GM12878 (cell line): ENCODE data around the gene TMEM135. TPM values are rescaled to one million over a fixed set of nuclear protein-coding genes. Genes with fewer than 3 reads are reported as not detected.

ENCODE experiments used
- ATAC-seq: fragments of 200-7000 bp; cut with Tn5 transposase; 3 replicates; pipeline ENCODE4 v1.9.1; 2020; ENCODE audit warnings: mild to moderate bottlenecking, moderate library complexity
- BruUV-seq: library from RNA; stranded (reverse); fragments of 400-500 nt; replicated peaks from 2 replicates; lab custom pipeline; 2021; lab: Mats Ljungman, UMichigan
- CTCF ChIA-PET: fragments of 300-600 bp; sonication (Branson Sonifier 250); formaldehyde crosslinking; extraction: SDS; loops from one replicate; lab custom pipeline; 2021; ENCODE audit warnings: inconsistent platforms; lab: Yijun Ruan, JAX
- POLR2A ChIA-PET: fragments of 350-600 bp; formaldehyde crosslinking; extraction: SDS; loops from one replicate; lab custom pipeline; 2021; ENCODE audit warnings: inconsistent platforms; lab: Charles Lee
- RAD21 ChIA-PET: fragments of 300-600 bp; sonication (Branson Sonifier 250); formaldehyde crosslinking; loops from one replicate; lab custom pipeline; 2023; ENCODE audit warnings: antibody characterized with exemption; ENCODE audit not compliant: unreplicated experiment; lab: Charles Lee
- SMC1A ChIA-PET: fragments of 300-600 bp; sonication (Branson Sonifier 250); formaldehyde crosslinking; loops from one replicate; lab custom pipeline; 2023; ENCODE audit not compliant: unreplicated experiment, uncharacterized antibody; lab: Charles Lee
- DNase-seq: peaks from one replicate; pipeline ENCODE4 v3.0.0-alpha.2; 2011; ENCODE audit warnings: low read depth, low spot score
- FAIRE-seq: peaks from 3 replicates; lab custom pipeline; 2011; peaks lifted over from hg19 to GRCh38; lab: Jason Lieb, UNC
- H2AFZ ChIP-seq: 2 replicates; pipeline ENCODE4 v1.6.0; 2011; ENCODE audit warnings: low read depth, low read length, control low read depth; ENCODE audit not compliant: control insufficient read depth
- H3K27ac ChIP-seq: 2 replicates; pipeline ENCODE4 v1.5.1; 2011; ENCODE audit warnings: control low read depth; ENCODE audit not compliant: control insufficient read depth, insufficient read depth
- H3K27me3 ChIP-seq, 2 experiments: replicated peaks in 1 of 2; 2 replicates each; pipeline versions ENCODE4 v1.6.0 to v1.6.1; 2011; ENCODE audit warnings: low read length in 1 of 2; ENCODE audit not compliant: control insufficient read depth in 2 of 2, insufficient read depth in 2 of 2
- H3K36me3 ChIP-seq, 2 experiments: 2 replicates each; pipeline ENCODE4 v1.5.1; 2011; ENCODE audit warnings: low read length in 1 of 2; ENCODE audit not compliant: control insufficient read depth in 2 of 2, insufficient read depth in 2 of 2
- H3K4me1 ChIP-seq: 2 replicates; pipeline ENCODE4 v1.6.1; 2011; ENCODE audit warnings: mild to moderate bottlenecking, low read length, moderate library complexity, mixed read lengths; ENCODE audit not compliant: control insufficient read depth, insufficient read depth
- H3K4me2 ChIP-seq: 2 replicates; pipeline ENCODE4 v1.6.0; 2011; ENCODE audit warnings: control low read depth; ENCODE audit not compliant: control insufficient read depth, insufficient read depth
- H3K4me3 ChIP-seq: fragments of 200-600 bp; sonication (generic); 2 replicates; pipeline ENCODE4 v1.5.1; 2016
- H3K79me2 ChIP-seq: 2 replicates; pipeline ENCODE4 v1.6.0; 2011; ENCODE audit warnings: low read length; ENCODE audit not compliant: control insufficient read depth, insufficient read depth
- H3K9ac ChIP-seq: 2 replicates; pipeline ENCODE4 v1.8.0; 2011; ENCODE audit warnings: low read length, control low read depth, mixed read lengths; ENCODE audit not compliant: control insufficient read depth, insufficient read depth
- H3K9me3 ChIP-seq: replicated peaks from 3 replicates; pipeline ENCODE4 v1.5.1; 2011; ENCODE audit warnings: mild to moderate bottlenecking, low read length; ENCODE audit not compliant: control insufficient read depth, insufficient read depth
- H4K20me1 ChIP-seq: 2 replicates; pipeline ENCODE4 v1.6.0; 2011; ENCODE audit not compliant: control insufficient read depth, insufficient read depth
- CEBPB ChIP-seq, 2 experiments: fragments of 150-350 bp in 1 of 2; IDR thresholded peaks; 2 replicates each; pipeline ENCODE4 v1.6.1; 2012 to 2014; ENCODE audit warnings: low read depth in 2 of 2, low read length in 2 of 2, borderline replicate concordance in 1 of 2, inconsistent platforms in 1 of 2
- ESRRA ChIP-seq: IDR thresholded peaks from 2 replicates; pipeline ENCODE4 v1.6.1; 2012; ENCODE audit warnings: mild to moderate bottlenecking, low read length, improper control_type of control experiment
- IRF4 ChIP-seq: IDR thresholded peaks from 2 replicates; pipeline ENCODE4 v1.6.1; 2011; ENCODE audit warnings: low read depth, low read length
- MXI1 ChIP-seq: fragments of 150-350 bp; IDR thresholded peaks from 2 replicates; pipeline ENCODE4 v1.6.1; 2011; ENCODE audit warnings: low read depth, mild to moderate bottlenecking, inconsistent platforms, low read length, improper control_type of control experiment
- MYC ChIP-seq: IDR thresholded peaks from 2 replicates; pipeline ENCODE4 v1.6.1; 2011; ENCODE audit warnings: mild to moderate bottlenecking, low read length, moderate library complexity, inconsistent platforms; ENCODE audit not compliant: insufficient read depth, insufficient replicate concordance, insufficient read length, severe bottlenecking
- PBX3 ChIP-seq: IDR thresholded peaks from 2 replicates; pipeline ENCODE4 v1.6.1; 2011; ENCODE audit warnings: mild to moderate bottlenecking, low read depth, low read length, moderate library complexity; ENCODE audit not compliant: insufficient replicate concordance
- POLR2AphosphoS2 ChIP-seq: IDR thresholded peaks from 2 replicates; pipeline ENCODE4 v1.6.1; 2011; ENCODE audit warnings: low read depth, mild to moderate bottlenecking, low read length, improper control_type of control experiment, moderate library complexity
- RAD51 ChIP-seq: fragments of 450-650 bp; IDR thresholded peaks from 2 replicates; pipeline ENCODE4 v1.6.1; 2016; ENCODE audit warnings: moderate library complexity, mild to moderate bottlenecking, inconsistent platforms
- RB1 ChIP-seq: fragments of 450-650 bp; formaldehyde crosslinking; IDR thresholded peaks from 2 replicates; pipeline ENCODE4 v1.6.1; 2017; ENCODE audit warnings: mild to moderate bottlenecking, borderline replicate concordance
- RUNX3 ChIP-seq: IDR thresholded peaks from 2 replicates; pipeline ENCODE4 v1.6.1; 2012; ENCODE audit warnings: low read length, inconsistent platforms
- SIN3A ChIP-seq: IDR thresholded peaks from 2 replicates; pipeline ENCODE4 v1.6.1; 2012; ENCODE audit warnings: low read depth, low read length, improper control_type of control experiment
- SMC3 ChIP-seq: IDR thresholded peaks from 2 replicates; pipeline ENCODE4 v1.6.1; 2011; ENCODE audit warnings: low read length, improper control_type of control experiment, borderline replicate concordance
- SPI1 ChIP-seq: IDR thresholded peaks from 2 replicates; pipeline ENCODE4 v1.6.1; 2011; ENCODE audit warnings: low read depth, mild to moderate bottlenecking, low read length, moderate library complexity, borderline replicate concordance; ENCODE audit not compliant: insufficient read depth
- TAF1 ChIP-seq: IDR thresholded peaks from 2 replicates; pipeline ENCODE4 v1.6.1; 2011; ENCODE audit warnings: mild to moderate bottlenecking, low read depth, low read length, borderline replicate concordance
- TCF3 ChIP-seq: IDR thresholded peaks from 2 replicates; pipeline ENCODE4 v1.6.1; 2012; ENCODE audit warnings: low read depth, mild to moderate bottlenecking, low read length, borderline replicate concordance; ENCODE audit not compliant: insufficient read depth
- YY1 ChIP-seq: IDR thresholded peaks from 2 replicates; pipeline ENCODE4 v1.6.1; 2011; ENCODE audit warnings: low read depth, mild to moderate bottlenecking, low read length
- ZZZ3 ChIP-seq: IDR thresholded peaks from 2 replicates; pipeline ENCODE4 v1.6.1; 2011; ENCODE audit warnings: low read depth; ENCODE audit not compliant: control insufficient read depth, insufficient read length
- in situ Hi-C: fragments of 300-500 bp; cut with MboI; formaldehyde crosslinking; loops from 9 replicates; pipeline ENCODE4 v1.14.3; 2018; ENCODE audit warnings: mixed read lengths
- intact Hi-C: fragments of 100-400 bp; cut with micrococcal nuclease; formaldehyde crosslinking; loops from one replicate; pipeline ENCODE4 v1.14.2; 2022; ENCODE audit not compliant: unreplicated experiment
- polyA plus RNA-seq, 11 experiments: library from polyadenylated mRNA; depleted of rRNA in 4 of 11; unstranded in 6 of 11; stranded (reverse) in 5 of 11; fragments of >200 nt; fragmentation: Nextera tagmentation in 4 of 11; fragmentation: Illumina TruSeq in 1 of 11; extraction: Ambion mirVana in 4 of 11; extraction: Trizol in 1 of 11; gene quantifications; 1 replicate in 1 of 11; 2 replicates in 10 of 11; pipeline versions ENCODE4 v1.2.1 to v1.2.3, GENCODE V29; 2011 to 2016; ENCODE audit warnings: inconsistent platforms in 2 of 11, missing spikeins in 2 of 11, low read depth in 1 of 11
- total RNA-seq, 4 experiments: library from RNA; depleted of rRNA in 3 of 4; stranded (reverse); fragments of >200 nt in 3 of 4; fragmentation: Illumina TruSeq in 1 of 4; extraction: Trizol in 1 of 4; gene quantifications; 2 replicates each; pipeline versions ENCODE4 v1.2.1 to v1.2.3, GENCODE V29; 2013 to 2021
- TF ChIP-seq, protein P1 (sequence below): IDR thresholded peaks from 2 replicates; pipeline ENCODE4 v1.6.1; 2011; ENCODE audit warnings: borderline replicate concordance, low read depth, mild to moderate bottlenecking, moderate library complexity, low read length; ENCODE audit not compliant: insufficient read depth, poor library complexity, severe bottlenecking
- TF ChIP-seq, protein P2 (sequence below): fragments of 450-650 bp; conservative IDR thresholded peaks from 2 replicates; pipeline ENCODE4 v1.6.1; 2017; ENCODE audit warnings: mild to moderate bottlenecking, moderate library complexity

TMEM135 gene
- total and polyA plus RNA-seq, 10 of the 15 experiments (the other 5 are each of a cell fraction or from before 2014, with no cell fraction given), result 7.2 to 117 (median 12.9) TPM

DNA sequence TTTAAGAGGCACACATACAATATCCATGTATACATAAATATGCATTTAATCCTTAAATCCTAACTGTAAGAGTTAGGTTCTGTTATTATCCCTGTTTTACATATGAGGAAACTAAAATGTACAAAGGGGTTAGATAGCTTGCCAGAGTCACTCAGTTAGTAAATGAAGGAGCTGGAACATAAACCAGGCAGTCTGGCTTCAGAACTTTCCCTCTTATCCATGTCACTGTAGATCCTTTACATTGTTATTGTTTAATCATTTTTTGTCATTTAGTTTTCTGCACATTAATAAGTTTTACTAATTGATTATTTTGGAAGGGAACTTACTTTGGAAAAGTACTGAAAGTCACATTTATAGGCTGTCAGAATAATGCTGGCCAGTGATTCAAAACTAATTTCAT, 282.4 kb downstream of the TMEM135 start:
- TF ChIP-seq TAF1, result no peak
- TF ChIP-seq RAD51, result no peak
- TF ChIP-seq SPI1, result no peak
- TF ChIP-seq CEBPB (IDR thresholded peaks at IDR 0.05; ENCODE audit: borderline replicate concordance in 1 of 2, low read depth in 2 of 2, low read length in 2 of 2), result no peak
- TF ChIP-seq SIN3A, result no peak
- no peak for TF ChIP-seq SMC3
- TF ChIP-seq ESRRA, result no peak
- no peak for TF ChIP-seq RB1
- TF ChIP-seq TCF3, result no peak
- TF ChIP-seq MXI1, result no peak
- TF ChIP-seq RUNX3, result no peak
- TF ChIP-seq IRF4, result no peak
- TF ChIP-seq, protein P1, sequence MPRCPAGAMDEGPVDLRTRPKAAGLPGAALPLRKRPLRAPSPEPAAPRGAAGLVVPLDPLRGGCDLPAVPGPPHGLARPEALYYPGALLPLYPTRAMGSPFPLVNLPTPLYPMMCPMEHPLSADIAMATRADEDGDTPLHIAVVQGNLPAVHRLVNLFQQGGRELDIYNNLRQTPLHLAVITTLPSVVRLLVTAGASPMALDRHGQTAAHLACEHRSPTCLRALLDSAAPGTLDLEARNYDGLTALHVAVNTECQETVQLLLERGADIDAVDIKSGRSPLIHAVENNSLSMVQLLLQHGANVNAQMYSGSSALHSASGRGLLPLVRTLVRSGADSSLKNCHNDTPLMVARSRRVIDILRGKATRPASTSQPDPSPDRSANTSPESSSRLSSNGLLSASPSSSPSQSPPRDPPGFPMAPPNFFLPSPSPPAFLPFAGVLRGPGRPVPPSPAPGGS, result no peak
- TF ChIP-seq PBX3, result no peak
- TF ChIP-seq ZZZ3, result no peak
- TF ChIP-seq, protein P2, sequence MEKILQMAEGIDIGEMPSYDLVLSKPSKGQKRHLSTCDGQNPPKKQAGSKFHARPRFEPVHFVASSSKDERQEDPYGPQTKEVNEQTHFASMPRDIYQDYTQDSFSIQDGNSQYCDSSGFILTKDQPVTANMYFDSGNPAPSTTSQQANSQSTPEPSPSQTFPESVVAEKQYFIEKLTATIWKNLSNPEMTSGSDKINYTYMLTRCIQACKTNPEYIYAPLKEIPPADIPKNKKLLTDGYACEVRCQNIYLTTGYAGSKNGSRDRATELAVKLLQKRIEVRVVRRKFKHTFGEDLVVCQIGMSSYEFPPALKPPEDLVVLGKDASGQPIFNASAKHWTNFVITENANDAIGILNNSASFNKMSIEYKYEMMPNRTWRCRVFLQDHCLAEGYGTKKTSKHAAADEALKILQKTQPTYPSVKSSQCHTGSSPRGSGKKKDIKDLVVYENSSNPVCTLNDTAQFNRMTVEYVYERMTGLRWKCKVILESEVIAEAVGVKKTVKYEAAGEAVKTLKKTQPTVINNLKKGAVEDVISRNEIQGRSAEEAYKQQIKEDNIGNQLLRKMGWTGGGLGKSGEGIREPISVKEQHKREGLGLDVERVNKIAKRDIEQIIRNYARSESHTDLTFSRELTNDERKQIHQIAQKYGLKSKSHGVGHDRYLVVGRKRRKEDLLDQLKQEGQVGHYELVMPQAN, result no peak
- no peak for TF ChIP-seq MYC
- TF ChIP-seq YY1, result no peak
- no peak for TF ChIP-seq POLR2AphosphoS2
- DNase-seq (no peak), ATAC-seq (no peak), FAIRE-seq (no peak)
- no peaks in the 10 kb centered on the region for H4K20me1 ChIP-seq
- no peaks in the 10 kb centered on the region for H3K79me2 ChIP-seq
- no peak overlapping the region for H3K27ac ChIP-seq
- no peak overlapping the region for H3K4me3 ChIP-seq
- BruUV-seq, result no TSS peak
- ChIA-PET RAD21 (no interaction called here), SMC1A (interaction anchor here (1.1 kb wide), 1 partner anchor 8 kb away, joined by 3 read pairs; no protein-coding TSS in a partner anchor), POLR2A (no interaction called here), CTCF (interaction anchor here (0.7 to 2.0 kb wide), 2 partner anchors 19 to 381 kb away, joined by 3 to 5 read pairs; no protein-coding TSS in a partner anchor)
- no peak overlapping the region for H2AFZ ChIP-seq
- in situ Hi-C loops (no loop called here), intact Hi-C loops (no loop called here)
- peaks cover 0 to 6% of the 10 kb centered on the region in 2 experiments; a peak in 1 of 4 replicates for H3K36me3 ChIP-seq
- H3K9me3 ChIP-seq, result no peaks in the 10 kb centered on the region
- H3K4me2 ChIP-seq, result no peak overlapping the region
- H3K4me1 ChIP-seq, result no peaks in the 10 kb centered on the region
- no peaks in the 10 kb centered on the region for H3K27me3 ChIP-seq
- H3K9ac ChIP-seq, result no peak overlapping the region
